MM.1S (cell line): ENCODE measurements around the gene PAK2.

ENCODE experiments used
- DNase-seq: peaks from one replicate; pipeline ENCODE4 v3.0.0-alpha.2; 2015
- H2AFZ ChIP-seq: fragments of 300-600 bp; sonication (generic); 2 replicates; pipeline ENCODE4 v1.6.0; 2016; ENCODE audit warnings: antibody characterized with exemption, low read length
- H3F3A ChIP-seq: fragments of 300-600 bp; sonication (generic); 2 replicates; pipeline ENCODE4 v1.6.1; 2016; ENCODE audit warnings: mild to moderate bottlenecking, antibody characterized with exemption, low read length, moderate library complexity, mixed read lengths; ENCODE audit not compliant: insufficient read depth
- H3K27ac ChIP-seq: fragments of 300-600 bp; sonication (generic); 2 replicates; pipeline ENCODE4 v1.5.1; 2016; ENCODE audit warnings: mild to moderate bottlenecking, low read length
- H3K27me3 ChIP-seq: fragments of 300-600 bp; sonication (generic); replicated peaks from 2 replicates; pipeline ENCODE4 v1.6.0; 2016; ENCODE audit warnings: low read length; ENCODE audit not compliant: insufficient read depth
- H3K36me3 ChIP-seq: fragments of 300-600 bp; sonication (generic); replicated peaks from 2 replicates; pipeline ENCODE4 v1.6.1; 2016; ENCODE audit warnings: mild to moderate bottlenecking, low read length, mixed read lengths; ENCODE audit not compliant: insufficient read depth
- H3K4me1 ChIP-seq: fragments of 300-600 bp; sonication (generic); 2 replicates; pipeline ENCODE4 v1.6.1; 2016; ENCODE audit warnings: low read length, mixed read lengths
- H3K4me2 ChIP-seq: fragments of 300-600 bp; sonication (generic); 2 replicates; pipeline ENCODE4 v1.6.0; 2016; ENCODE audit warnings: low read depth, low read length
- H3K4me3 ChIP-seq: fragments of 300-600 bp; sonication (generic); 2 replicates; pipeline ENCODE4 v1.5.1; 2016; ENCODE audit warnings: low read length, mixed read lengths
- H3K79me2 ChIP-seq: fragments of 300-600 bp; sonication (generic); 2 replicates; pipeline ENCODE4 v1.6.1; 2016; ENCODE audit warnings: mixed run types, low read length, mixed read lengths
- H3K9ac ChIP-seq: fragments of 300-600 bp; sonication (generic); 2 replicates; pipeline ENCODE4 v1.6.1; 2016; ENCODE audit warnings: low read length, mixed read lengths
- H3K9me2 ChIP-seq: fragments of 300-600 bp; sonication (generic); replicated peaks from 2 replicates; pipeline ENCODE4 v1.6.1; 2016; ENCODE audit warnings: mild to moderate bottlenecking, low read length, mixed read lengths; ENCODE audit not compliant: insufficient read depth
- H3K9me3 ChIP-seq: fragments of 300-600 bp; sonication (generic); replicated peaks from 2 replicates; pipeline ENCODE4 v1.6.1; 2016; ENCODE audit warnings: mild to moderate bottlenecking, low read length, mixed read lengths; ENCODE audit not compliant: insufficient read depth
- H4K20me1 ChIP-seq: fragments of 300-600 bp; sonication (generic); 2 replicates; pipeline ENCODE4 v1.6.1; 2016; ENCODE audit warnings: mild to moderate bottlenecking, low read length, moderate library complexity, mixed read lengths; ENCODE audit not compliant: insufficient read depth
- EZH2 ChIP-seq: fragments of 300-600 bp; sonication (generic); optimal IDR thresholded peaks from 2 replicates; pipeline ENCODE3; 2017; ENCODE audit warnings: low read depth, mild to moderate bottlenecking, antibody characterized with exemption, low read length, mixed read lengths
- EZH2phosphoT487 ChIP-seq: fragments of 300-600 bp; sonication (generic); IDR thresholded peaks from 2 replicates; pipeline ENCODE4 v1.6.1; 2018; ENCODE audit warnings: antibody characterized with exemption, low read length
- TF ChIP-seq, protein P1 (sequence below): fragments of 300-600 bp; sonication (generic); IDR thresholded peaks from 2 replicates; pipeline ENCODE4 v1.5.1; 2016; ENCODE audit warnings: antibody characterized with exemption, low read length, mixed read lengths

Gene PAK2

GRCh38 chr3:196772102-196772501, 32.4 kb downstream of the PAK2 start:
- Histone ChIP-seq H3K27ac (no peak overlapping the region), H3K4me3 (no peak overlapping the region), H3K4me1 (no peaks in the 10 kb centered on the region), H3K9me2 (no peaks in the 10 kb centered on the region), H3K4me2 (no peak overlapping the region), H3K9me3 (no peaks in the 10 kb centered on the region), H4K20me1 (0 out of 2 replicates have a peak, but pooled peaks cover 3% of the 10 kb centered on the region), H3K27me3 (no peaks in the 10 kb centered on the region), H3K9ac (no peak overlapping the region), H3K79me2 (peaks cover 92% of the 10 kb centered on the region), H3F3A (no peaks in the 10 kb centered on the region), H2AFZ (no peak overlapping the region), H3K36me3 (0 out of 2 replicates have a peak, but pooled peaks cover 4% of the 10 kb centered on the region)
- no peak for DNase-seq
- TF ChIP-seq, protein P1, sequence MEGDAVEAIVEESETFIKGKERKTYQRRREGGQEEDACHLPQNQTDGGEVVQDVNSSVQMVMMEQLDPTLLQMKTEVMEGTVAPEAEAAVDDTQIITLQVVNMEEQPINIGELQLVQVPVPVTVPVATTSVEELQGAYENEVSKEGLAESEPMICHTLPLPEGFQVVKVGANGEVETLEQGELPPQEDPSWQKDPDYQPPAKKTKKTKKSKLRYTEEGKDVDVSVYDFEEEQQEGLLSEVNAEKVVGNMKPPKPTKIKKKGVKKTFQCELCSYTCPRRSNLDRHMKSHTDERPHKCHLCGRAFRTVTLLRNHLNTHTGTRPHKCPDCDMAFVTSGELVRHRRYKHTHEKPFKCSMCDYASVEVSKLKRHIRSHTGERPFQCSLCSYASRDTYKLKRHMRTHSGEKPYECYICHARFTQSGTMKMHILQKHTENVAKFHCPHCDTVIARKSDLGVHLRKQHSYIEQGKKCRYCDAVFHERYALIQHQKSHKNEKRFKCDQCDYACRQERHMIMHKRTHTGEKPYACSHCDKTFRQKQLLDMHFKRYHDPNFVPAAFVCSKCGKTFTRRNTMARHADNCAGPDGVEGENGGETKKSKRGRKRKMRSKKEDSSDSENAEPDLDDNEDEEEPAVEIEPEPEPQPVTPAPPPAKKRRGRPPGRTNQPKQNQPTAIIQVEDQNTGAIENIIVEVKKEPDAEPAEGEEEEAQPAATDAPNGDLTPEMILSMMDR = no peak
- TF ChIP-seq EZH2 (no peak), EZH2phosphoT487 (no peak)

DNA sequence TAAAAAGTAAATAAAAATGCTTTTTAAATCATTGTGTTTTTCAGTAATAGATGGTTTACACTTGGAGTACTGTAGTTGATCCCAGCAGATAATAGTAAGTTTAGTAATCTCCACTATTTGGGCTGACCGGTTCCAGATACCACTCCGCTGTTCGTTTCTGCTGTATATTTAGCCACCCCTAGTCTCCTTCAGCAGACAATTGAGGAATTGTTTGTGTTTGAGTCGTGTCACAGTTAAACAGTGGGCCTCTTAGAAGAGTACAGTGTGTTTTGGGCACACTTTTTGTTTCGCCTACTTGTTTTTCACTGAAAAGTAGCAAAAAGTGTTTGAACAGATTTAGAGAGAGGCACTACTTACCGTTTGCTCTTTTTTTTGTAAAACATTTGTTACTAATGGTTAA, 33.2 kb downstream of the PAK2 start:
- no peaks in the 10 kb centered on the region for H3K9me3 ChIP-seq
- no peak overlapping the region for H2AFZ ChIP-seq
- no peak overlapping the region for H3K9ac ChIP-seq
- no peaks in the 10 kb centered on the region for H3F3A ChIP-seq
- no peak overlapping the region for H3K27ac ChIP-seq
- TF ChIP-seq EZH2 = no peak
- TF ChIP-seq EZH2phosphoT487 = no peak
- TF ChIP-seq, protein P1 = no peak
- no peak for DNase-seq
- no peaks in the 10 kb centered on the region for H3K4me1 ChIP-seq
- no peaks in the 10 kb centered on the region for H3K9me2 ChIP-seq
- H3K4me2 ChIP-seq = no peak overlapping the region
- H3K79me2 ChIP-seq = peaks cover 92% of the 10 kb centered on the region
- no peak overlapping the region for H3K4me3 ChIP-seq
- no peaks in the 10 kb centered on the region for H3K27me3 ChIP-seq
- H3K36me3 ChIP-seq = 0 out of 2 replicates have a peak, but pooled peaks cover 4% of the 10 kb centered on the region
- 0 out of 2 replicates have a peak, but pooled peaks cover 3% of the 10 kb centered on the region for H4K20me1 ChIP-seq

DNA sequence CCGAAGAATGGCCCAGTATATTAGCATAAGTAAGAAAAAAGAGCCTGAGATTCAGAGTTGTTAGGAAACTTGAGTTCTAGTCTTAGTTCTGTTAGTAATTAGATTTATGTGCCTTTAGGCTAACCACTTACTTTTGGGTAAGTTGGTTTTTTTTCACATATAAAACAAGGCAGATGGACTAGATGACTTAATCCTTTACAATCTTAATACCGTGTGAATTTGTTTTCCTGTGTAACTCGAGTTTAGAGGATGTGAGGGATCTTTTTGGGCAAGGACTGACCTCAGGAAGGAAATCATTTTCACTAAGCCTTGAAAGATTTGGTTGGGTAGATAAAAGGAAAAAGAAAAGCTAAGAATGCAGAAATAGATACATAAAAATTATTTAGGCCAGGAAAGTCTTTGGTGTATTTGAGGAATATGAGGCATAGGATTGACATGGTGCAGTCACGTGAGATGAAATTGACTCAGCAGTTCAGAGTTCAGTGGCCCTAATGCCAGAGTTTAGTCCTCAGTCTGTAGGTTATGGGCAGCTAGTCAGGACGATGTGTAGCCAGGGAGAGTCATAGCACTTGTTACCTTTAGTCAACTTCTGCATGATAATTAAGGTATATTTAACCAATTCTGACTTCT, 34.6 kb downstream of the PAK2 start:
- H3K9me2 ChIP-seq = no peaks in the 10 kb centered on the region
- H3K79me2 ChIP-seq = peaks cover 94% of the 10 kb centered on the region
- H2AFZ ChIP-seq = no peak overlapping the region
- no peaks in the 10 kb centered on the region for H3K27me3 ChIP-seq
- H4K20me1 ChIP-seq = 0 out of 2 replicates have a peak, but pooled peaks cover 3% of the 10 kb centered on the region
- DNase-seq = no peak
- TF ChIP-seq, protein P1 = no peak
- TF ChIP-seq EZH2phosphoT487 = no peak
- no peak for TF ChIP-seq EZH2
- no peak overlapping the region for H3K27ac ChIP-seq
- H3K9me3 ChIP-seq = no peaks in the 10 kb centered on the region
- no peaks in the 10 kb centered on the region for H3F3A ChIP-seq
- 0 out of 2 replicates have a peak, but pooled peaks cover 6% of the 10 kb centered on the region for H3K36me3 ChIP-seq
- no peak overlapping the region for H3K4me3 ChIP-seq
- no peak overlapping the region for H3K9ac ChIP-seq
- no peaks in the 10 kb centered on the region for H3K4me1 ChIP-seq
- no peak overlapping the region for H3K4me2 ChIP-seq
